Suprapubic skin (tissue), 4 donors: ENCODE measurements around the gene HIPK3. TPM values are rescaled to one million over a fixed set of nuclear protein-coding genes. Genes with fewer than 3 reads are reported as not detected.

Source experiments
- DNase-seq, 2 donors: peaks; one replicate each; pipeline ENCODE4 v3.0.0-alpha.2; 2019; ENCODE audit warnings: low spot score in 2 of 2
- H3K27ac ChIP-seq: fragments of 200-600 bp; sonication (generic); one replicate; pipeline ENCODE4 v1.5.1; 2019
- H3K27me3 ChIP-seq: fragments of 200-600 bp; sonication (generic); one replicate; pipeline ENCODE4 v1.5.1; 2019
- H3K36me3 ChIP-seq: fragments of 200-600 bp; sonication (generic); one replicate; pipeline ENCODE4 v1.5.1; 2019
- H3K4me1 ChIP-seq: fragments of 200-600 bp; sonication (generic); one replicate; pipeline ENCODE4 v1.5.1; 2019
- H3K4me3 ChIP-seq: fragments of 200-600 bp; sonication (generic); one replicate; pipeline ENCODE4 v1.5.1; 2019; ENCODE audit warnings: mild to moderate bottlenecking
- H3K9me3 ChIP-seq: fragments of 200-600 bp; sonication (generic); one replicate; pipeline ENCODE4 v1.5.1; 2019
- CTCF ChIP-seq, 2 donors: fragments of 200-600 bp in 1 of 2; fragments of 450-650 bp in 1 of 2; sonication (generic) in 1 of 2; IDR thresholded peaks; one replicate each; pipeline ENCODE4 v1.5.1; 2016 to 2019; ENCODE audit warnings: antibody characterized with exemption in 2 of 2, mild to moderate bottlenecking in 1 of 2, moderate library complexity in 1 of 2
- EP300 ChIP-seq: sonication (generic); formaldehyde crosslinking; IDR thresholded peaks from one replicate; pipeline ENCODE4 v1.6.1; 2017; ENCODE audit warnings: antibody characterized with exemption
- POLR2A ChIP-seq, 2 donors: fragments of 450-650 bp; IDR thresholded peaks; one replicate each; pipeline ENCODE4 v1.6.1; 2017; ENCODE audit warnings: antibody characterized with exemption in 2 of 2, mild to moderate bottlenecking in 2 of 2, moderate library complexity in 2 of 2
- POLR2AphosphoS5 ChIP-seq, 3 donors: sonication (generic); formaldehyde crosslinking; IDR thresholded peaks; one replicate each; pipeline ENCODE4 v1.6.1; 2017; ENCODE audit warnings: antibody characterized with exemption in 3 of 3
- WGBS: methylation state at CpG from one replicate; pipeline ENCODE4 v1.1.5; 2018; 5-methylcytosine and 5-hydroxymethylcytosine counted together
- total RNA-seq, 4 donors: library from RNA; depleted of rRNA; stranded (reverse); fragments of >200 nt; gene quantifications; one replicate each; pipeline ENCODE4 v1.1.0, GENCODE V29; 2016

HIPK3 gene
- total RNA-seq, 4 donors from 2014 or later = 76.4 to 110 (median 90.6) TPM

DNA sequence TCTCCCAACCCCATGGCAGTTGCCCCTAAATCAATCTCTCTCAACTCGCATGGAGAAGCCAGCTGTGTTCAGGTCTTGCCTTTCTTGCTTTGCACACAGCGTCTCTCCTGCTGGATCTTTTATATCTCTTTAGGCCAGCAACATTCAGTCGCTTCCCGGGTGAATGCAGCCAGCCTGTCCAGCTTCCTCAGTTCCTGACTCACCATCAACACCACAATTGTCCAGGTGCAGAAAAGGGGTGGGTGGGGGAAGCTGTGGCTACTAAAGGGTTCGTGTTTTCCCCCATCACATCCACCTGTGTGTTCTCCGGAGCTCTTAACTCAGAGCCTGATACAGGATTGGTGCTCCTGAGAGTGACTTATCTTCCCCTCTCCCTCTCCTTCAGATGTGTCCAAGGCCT is 116.5 kb downstream of the HIPK3 start:
- no peak for TF ChIP-seq POLR2A (IDR thresholded peaks at IDR 0.05)
- no peak for TF ChIP-seq POLR2AphosphoS5 (IDR thresholded peaks at IDR 0.05)
- no peak for TF ChIP-seq CTCF (IDR thresholded peaks at IDR 0.05)
- no peak for TF ChIP-seq EP300

GRCh38 chr11:33375236-33375635 is 118.1 kb downstream of the HIPK3 start:
- DNase-seq = no peak
- peaks cover 17% of the 10 kb centered on the region for H3K4me1 ChIP-seq
- WGBS = 86% methylated on average over 11 of the region's 11 CpGs
- no peaks in the 10 kb centered on the region for H3K9me3 ChIP-seq
- H3K27ac ChIP-seq = no peak overlapping the region
- no peaks in the 10 kb centered on the region for H3K36me3 ChIP-seq
- peak overlapping the region; percentile 67 for H3K4me3 ChIP-seq
- TF ChIP-seq EP300 = no peak
- TF ChIP-seq CTCF (IDR thresholded peaks at IDR 0.05) = no peak
- peaks cover 41% of the 10 kb centered on the region for H3K27me3 ChIP-seq

More for the DNA sequence above, 116.5 kb downstream of the HIPK3 start:
- WGBS = 81% methylated on average over 6 of the region's 6 CpGs
- Histone ChIP-seq H3K36me3 (no peaks in the 10 kb centered on the region), H3K27me3 (peaks cover 38% of the 10 kb centered on the region), H3K27ac (no peak overlapping the region), H3K4me3 (no peak overlapping the region), H3K4me1 (peaks cover 17% of the 10 kb centered on the region), H3K9me3 (no peaks in the 10 kb centered on the region)
- no peak for DNase-seq

DNA sequence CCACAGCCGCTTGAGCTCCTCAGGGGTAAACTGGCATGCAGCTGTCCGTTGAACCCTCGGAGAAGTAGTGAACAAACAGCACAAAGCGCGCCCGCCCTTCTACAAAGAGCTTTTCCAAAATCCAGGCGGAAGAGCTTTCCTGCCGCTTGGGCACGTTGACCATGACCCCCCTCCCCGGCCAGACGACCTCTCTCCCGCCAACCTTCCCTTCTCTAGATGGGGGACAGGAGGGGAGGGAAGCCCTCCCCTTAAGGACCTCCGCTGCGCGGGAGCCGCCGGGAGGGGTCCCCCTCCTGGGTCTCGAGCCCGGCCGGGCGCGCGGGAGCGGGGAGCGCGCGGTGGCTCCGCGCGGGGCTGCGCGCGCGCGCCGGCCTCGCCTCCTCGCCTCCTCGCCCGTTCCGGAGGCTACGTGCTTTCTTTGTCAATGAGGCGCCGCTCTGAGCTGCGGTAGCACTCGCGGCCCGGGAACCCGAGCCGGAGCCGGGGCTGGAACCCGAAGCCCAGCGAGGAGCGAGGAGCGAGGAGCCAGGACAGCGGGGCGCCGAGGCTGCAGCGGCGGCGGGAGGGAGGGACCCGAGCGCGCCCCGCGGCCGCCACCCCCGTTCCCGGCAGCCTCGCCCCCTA is 118.6 kb downstream of the HIPK3 start, which contains the start of gene KIAA1549L:
Gene KIAA1549L (plus strand): TSS at position 421 of the 624 bp plus-strand sequence.
- H3K4me3 ChIP-seq = peak within 1 kb of the TSS; percentile 67
- no CpG with 5 or more reads among the region's 70 CpGs for WGBS
- no peak for DNase-seq
- H3K36me3 ChIP-seq = no peaks in the 10 kb centered on the region
- H3K27me3 ChIP-seq = peaks cover 41% of the 10 kb centered on the region
- H3K9me3 ChIP-seq = no peaks in the 10 kb centered on the region
- no peak for TF ChIP-seq CTCF (IDR thresholded peaks at IDR 0.05)
- no peak for TF ChIP-seq POLR2AphosphoS5 (IDR thresholded peaks at IDR 0.05)
- TF ChIP-seq EP300 = no peak
- TF ChIP-seq POLR2A (IDR thresholded peaks at IDR 0.05) = no peak
- H3K27ac ChIP-seq = no peak within 1 kb of the TSS
- H3K4me1 ChIP-seq = peaks cover 17% of the 10 kb centered on the region

GRCh38 chr11:33376331-33377310 is 119.4 kb downstream of the HIPK3 start:
- DNase-seq = no peak
- no peaks in the 10 kb centered on the region for H3K9me3 ChIP-seq
- peaks cover 17% of the 10 kb centered on the region for H3K4me1 ChIP-seq
- no peak overlapping the region for H3K27ac ChIP-seq
- H3K36me3 ChIP-seq = no peaks in the 10 kb centered on the region
- peaks cover 41% of the 10 kb centered on the region for H3K27me3 ChIP-seq
- TF ChIP-seq EP300 = no peak
- no peak for TF ChIP-seq CTCF (IDR thresholded peaks at IDR 0.05)
- no peak for TF ChIP-seq POLR2AphosphoS5 (IDR thresholded peaks at IDR 0.05)
- TF ChIP-seq POLR2A (IDR thresholded peaks at IDR 0.05) = no peak
- peak overlapping the region; percentile 67 for H3K4me3 ChIP-seq
- 18% methylated on average over 18 of the region's 106 CpGs for WGBS
